D721Med (cell line): ENCODE results near the gene TMEM86A.
"Not testable (repeated sequence)": the region's sequence is repeated elsewhere in the genome, so short reads cannot be mapped to it uniquely, and the experiment has no call there.

ENCODE experiments used
- DNase-seq: peaks from one replicate; pipeline ENCODE4 v3.0.0; 2011; ENCODE audit warnings: low spot score; ENCODE audit not compliant: insufficient read length
- FAIRE-seq: peaks from 2 replicates; lab custom pipeline; 2011; peaks lifted over from hg19 to GRCh38; lab: Jason Lieb, UNC
- CTCF ChIP-seq: IDR thresholded peaks from 2 replicates; pipeline ENCODE4 v1.5.1; 2012; ENCODE audit warnings: mild to moderate bottlenecking, control low read depth; ENCODE audit not compliant: insufficient read depth; ENCODE audit errors: missing control alignments

TMEM86A gene

GRCh38 chr11:18698341-18699268 is at the start of gene TMEM86A:
Gene TMEM86A (plus strand): TSS chr11:18698779. CDS start chr11:18698887, 108 bp downstream.
- DNase-seq (peak; percentile 82), FAIRE-seq (peak; percentile 48)
- TF ChIP-seq CTCF = no peak

- DNase-seq (no peak), FAIRE-seq (no peak)
These were observed 48.2 kb upstream of the TMEM86A start for GRCh38 chr11:18650353-18650752.

GRCh38 chr11:18650859-18651557 is 47.6 kb upstream of the TMEM86A start:
- no peak for DNase-seq
- TF ChIP-seq CTCF = peak; percentile 91
- FAIRE-seq = no peak

More at GRCh38 chr11:18650353-18650752, 48.2 kb upstream of the TMEM86A start:
- no peak for TF ChIP-seq CTCF

GRCh38 chr11:18657673-18658072 is 40.9 kb upstream of the TMEM86A start:
- FAIRE-seq = no peak
- DNase-seq = no peak

GRCh38 chr11:18665353-18665872 is 33.2 kb upstream of the TMEM86A start:
- FAIRE-seq, DNase-seq: not testable (repeated sequence)

More at GRCh38 chr11:18657673-18658072, 40.9 kb upstream of the TMEM86A start:
- no peak for TF ChIP-seq CTCF

- no peak for FAIRE-seq
- TF ChIP-seq CTCF = no peak
- DNase-seq = no peak
These were observed 30.4 kb upstream of the TMEM86A start for GRCh38 chr11:18668131-18668530.

- no peak for TF ChIP-seq CTCF
- FAIRE-seq = no peak
- DNase-seq = no peak
These were observed 29.4 kb upstream of the TMEM86A start for GRCh38 chr11:18669219-18669596.
